ENCODE measurements around the gene TBX1. TPM values are rescaled to one million over a fixed set of nuclear protein-coding genes. Genes with fewer than 3 reads are reported as not detected.
A peak's percentile ranks its signal among the peaks of the same experiment; 100 is the strongest.

Gene TBX1
- total RNA-seq, 3 donors from 2014 or later (not counting 1 experiment from before 2014, with no cell fraction given): 2.0 to 4.6 (median 3.2) TPM

- Histone ChIP-seq H3K36me3 (ENCODE audit: control insufficient read depth, insufficient read depth, low read length) (no peaks in the 10 kb centered on the region), H3K27ac (ENCODE audit: low read length) (no peak overlapping the region), H3K9me3 (ENCODE audit: control insufficient read depth, insufficient read depth, low read length) (no peaks in the 10 kb centered on the region), H3K4me1 (ENCODE audit: control insufficient read depth, insufficient read depth, low read length) (peaks cover 30% of the 10 kb centered on the region), H3K4me3 (ENCODE audit: low read length) (no peak overlapping the region), H3K27me3 (ENCODE audit: control insufficient read depth, insufficient read depth, low read length) (peaks cover 34% of the 10 kb centered on the region)
- H3K4me3 Mint-ChIP-seq: no peak overlapping the region
- intact Hi-C loops (cut with micrococcal nuclease): no loop called here
- ATAC-seq (no peak), DNase-seq (no peak)
- no peaks in the 10 kb centered on the region for H3K9me3 Mint-ChIP-seq
- WGBS (ENCODE audit: insufficient coverage): 78% methylated on average over 39 of the region's 39 CpGs
- no peaks in the 10 kb centered on the region for H3K36me3 Mint-ChIP-seq
- peaks cover 17 to 30% of the 10 kb centered on the region in 2 donors for H3K4me1 Mint-ChIP-seq
- TF ChIP-seq, protein P1, sequence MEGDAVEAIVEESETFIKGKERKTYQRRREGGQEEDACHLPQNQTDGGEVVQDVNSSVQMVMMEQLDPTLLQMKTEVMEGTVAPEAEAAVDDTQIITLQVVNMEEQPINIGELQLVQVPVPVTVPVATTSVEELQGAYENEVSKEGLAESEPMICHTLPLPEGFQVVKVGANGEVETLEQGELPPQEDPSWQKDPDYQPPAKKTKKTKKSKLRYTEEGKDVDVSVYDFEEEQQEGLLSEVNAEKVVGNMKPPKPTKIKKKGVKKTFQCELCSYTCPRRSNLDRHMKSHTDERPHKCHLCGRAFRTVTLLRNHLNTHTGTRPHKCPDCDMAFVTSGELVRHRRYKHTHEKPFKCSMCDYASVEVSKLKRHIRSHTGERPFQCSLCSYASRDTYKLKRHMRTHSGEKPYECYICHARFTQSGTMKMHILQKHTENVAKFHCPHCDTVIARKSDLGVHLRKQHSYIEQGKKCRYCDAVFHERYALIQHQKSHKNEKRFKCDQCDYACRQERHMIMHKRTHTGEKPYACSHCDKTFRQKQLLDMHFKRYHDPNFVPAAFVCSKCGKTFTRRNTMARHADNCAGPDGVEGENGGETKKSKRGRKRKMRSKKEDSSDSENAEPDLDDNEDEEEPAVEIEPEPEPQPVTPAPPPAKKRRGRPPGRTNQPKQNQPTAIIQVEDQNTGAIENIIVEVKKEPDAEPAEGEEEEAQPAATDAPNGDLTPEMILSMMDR (IDR thresholded peaks at IDR 0.05): no peak
- peaks cover 33 to 39% of the 10 kb centered on the region in 2 donors for H3K27me3 Mint-ChIP-seq (ENCODE audit: low read depth in 2 of 2)
- no peak overlapping the region for H3K27ac Mint-ChIP-seq
These were observed 3.1 kb downstream of the TBX1 start for GRCh38 chr22:19763458-19764298.

- ATAC-seq (no peak), DNase-seq (no peak)
- Mint-ChIP-seq H3K27me3 (ENCODE audit: low read depth in 2 of 2) (peaks cover 33 to 41% of the 10 kb centered on the region in 2 donors), H3K4me3 (peak overlapping the region; percentile 69), H3K36me3 (no peaks in the 10 kb centered on the region), H3K27ac (no peak overlapping the region), H3K9me3 (no peaks in the 10 kb centered on the region), H3K4me1 (peaks cover 17 to 30% of the 10 kb centered on the region in 2 donors)
- no peak overlapping the region for H3K27ac ChIP-seq (ENCODE audit: low read length)
- H3K27me3 ChIP-seq (ENCODE audit: control insufficient read depth, insufficient read depth, low read length): peaks cover 34% of the 10 kb centered on the region
- intact Hi-C loops (cut with micrococcal nuclease): no loop called here
- peaks cover 28% of the 10 kb centered on the region for H3K4me1 ChIP-seq (ENCODE audit: control insufficient read depth, insufficient read depth, low read length)
- WGBS (ENCODE audit: insufficient coverage): 81% methylated on average over 14 of the region's 17 CpGs
- H3K4me3 ChIP-seq (ENCODE audit: low read length): no peak overlapping the region
- TF ChIP-seq, protein P1 (IDR thresholded peaks at IDR 0.05): no peak
- H3K9me3 ChIP-seq (ENCODE audit: control insufficient read depth, insufficient read depth, low read length): no peaks in the 10 kb centered on the region
- no peaks in the 10 kb centered on the region for H3K36me3 ChIP-seq (ENCODE audit: control insufficient read depth, insufficient read depth, low read length)
These were observed 3.7 kb downstream of the TBX1 start for GRCh38 chr22:19764299-19764593.

DNA sequence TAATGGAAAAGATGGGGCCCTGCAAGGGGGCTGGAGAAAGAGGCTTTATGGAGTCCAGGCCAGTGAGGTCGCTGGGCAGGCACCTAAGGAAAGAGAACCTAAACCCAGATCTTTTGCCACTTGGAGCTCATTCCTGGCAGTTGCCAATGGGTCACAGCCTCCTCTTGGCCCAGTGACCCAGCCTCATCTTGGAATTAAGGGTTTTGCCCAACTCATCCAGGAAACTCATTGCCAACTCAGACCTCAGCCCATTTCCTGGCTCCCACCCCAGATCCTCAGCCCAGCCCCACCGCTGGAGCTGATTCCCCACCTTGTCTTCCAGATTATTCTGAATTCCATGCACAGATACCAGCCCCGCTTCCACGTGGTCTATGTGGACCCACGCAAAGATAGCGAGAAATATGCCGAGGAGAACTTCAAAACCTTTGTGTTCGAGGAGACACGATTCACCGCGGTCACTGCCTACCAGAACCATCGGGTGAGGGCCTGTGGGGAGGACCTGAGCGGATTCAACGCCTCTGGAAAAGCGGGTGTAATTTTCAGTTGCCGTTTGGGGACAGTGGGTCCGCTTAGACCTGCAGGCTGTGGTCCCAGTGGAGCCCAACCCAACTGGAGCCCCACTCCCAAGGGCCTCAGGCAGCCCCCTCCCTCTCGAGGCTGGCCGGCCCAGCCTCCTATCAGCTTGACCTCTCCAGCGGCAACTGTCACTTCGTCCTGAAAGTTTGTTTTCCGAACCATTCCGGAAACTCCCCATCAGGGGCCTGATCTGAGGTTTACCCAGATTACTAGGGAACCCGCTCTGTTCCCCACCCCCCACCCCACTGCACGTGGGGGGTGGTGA lies 4.3 kb downstream of the TBX1 start:
- ATAC-seq: no peak
- intact Hi-C loops (cut with micrococcal nuclease): no loop called here
- TF ChIP-seq, protein P1 (IDR thresholded peaks at IDR 0.05): no peak
- peaks cover 12 to 24% of the 10 kb centered on the region in 2 donors for H3K4me1 Mint-ChIP-seq
- H3K4me3 Mint-ChIP-seq: peak overlapping the region; percentile 83
- DNase-seq: no peak
- Histone ChIP-seq H3K27me3 (ENCODE audit: control insufficient read depth, insufficient read depth, low read length) (peaks cover 31% of the 10 kb centered on the region), H3K4me1 (ENCODE audit: control insufficient read depth, insufficient read depth, low read length) (peaks cover 22% of the 10 kb centered on the region), H3K27ac (ENCODE audit: low read length) (no peak overlapping the region), H3K36me3 (ENCODE audit: control insufficient read depth, insufficient read depth, low read length) (no peaks in the 10 kb centered on the region), H3K9me3 (ENCODE audit: control insufficient read depth, insufficient read depth, low read length) (no peaks in the 10 kb centered on the region), H3K4me3 (ENCODE audit: low read length) (no peak overlapping the region)
- 60% methylated on average over 24 of the region's 25 CpGs for WGBS (ENCODE audit: insufficient coverage)
- no peaks in the 10 kb centered on the region for H3K36me3 Mint-ChIP-seq
- no peak overlapping the region for H3K27ac Mint-ChIP-seq
- H3K9me3 Mint-ChIP-seq: no peaks in the 10 kb centered on the region
- peaks cover 27 to 41% of the 10 kb centered on the region in 2 donors for H3K27me3 Mint-ChIP-seq (ENCODE audit: low read depth in 2 of 2)
